ENCODE data around the gene SLC26A1. TPM values are rescaled to one million over a fixed set of nuclear protein-coding genes. Genes with fewer than 3 reads are reported as not detected.

Gene SLC26A1
- total and polyA plus RNA-seq, 2 of the 13 experiments (the other 11 are each of a cell fraction or from before 2014, with no cell fraction given) = 5.4 to 22.9 TPM

- TF ChIP-seq SP140L (CRISPR knock-in tag; IDR thresholded peaks at IDR 0.05; ENCODE audit: borderline replicate concordance) (no peak), CEBPZ (IDR thresholded peaks at IDR 0.05; ENCODE audit: low read length) (no peak), NFKBIZ (CRISPR knock-in tag; IDR thresholded peaks at IDR 0.05) (no peak), ZNF629 (CRISPR knock-in tag; conservative IDR thresholded peaks at IDR 0.05) (no peak), PAF1 (CRISPR knock-in tag; IDR thresholded peaks at IDR 0.05) (no peak), SRSF9 (IDR thresholded peaks at IDR 0.05; ENCODE audit: borderline replicate concordance, insufficient read depth, low read depth, low read length, poor library complexity, severe bottlenecking) (no peak), ZNF776 (CRISPR knock-in tag; IDR thresholded peaks at IDR 0.05) (no peak)
Measured at GRCh38 chr4:995311-996026, 2.3 kb upstream of the SLC26A1 start (continued).

All from HepG2 (cell line).